Thyroid gland (tissue), 4 donors: ENCODE measurements around the gene PMS2.

ENCODE experiments used
- POLR2A ChIP-seq, 2 donors: fragments of 450-650 bp; IDR thresholded peaks; one replicate each; pipeline ENCODE4 v1.6.1; 2017; ENCODE audit warnings: antibody characterized with exemption in 2 of 2, mild to moderate bottlenecking in 2 of 2, moderate library complexity in 1 of 2
- TF ChIP-seq, protein P1 (sequence below), 6 experiments: fragments of 200-600 bp in 3 of 6; fragments of 450-650 bp in 3 of 6; sonication (generic) in 3 of 6; IDR thresholded peaks; one replicate each; pipeline ENCODE4 v1.5.1; 2016 to 2019; ENCODE audit warnings: antibody characterized with exemption in 6 of 6, mild to moderate bottlenecking in 2 of 6, inconsistent platforms in 1 of 6, moderate library complexity in 1 of 6

DNA sequence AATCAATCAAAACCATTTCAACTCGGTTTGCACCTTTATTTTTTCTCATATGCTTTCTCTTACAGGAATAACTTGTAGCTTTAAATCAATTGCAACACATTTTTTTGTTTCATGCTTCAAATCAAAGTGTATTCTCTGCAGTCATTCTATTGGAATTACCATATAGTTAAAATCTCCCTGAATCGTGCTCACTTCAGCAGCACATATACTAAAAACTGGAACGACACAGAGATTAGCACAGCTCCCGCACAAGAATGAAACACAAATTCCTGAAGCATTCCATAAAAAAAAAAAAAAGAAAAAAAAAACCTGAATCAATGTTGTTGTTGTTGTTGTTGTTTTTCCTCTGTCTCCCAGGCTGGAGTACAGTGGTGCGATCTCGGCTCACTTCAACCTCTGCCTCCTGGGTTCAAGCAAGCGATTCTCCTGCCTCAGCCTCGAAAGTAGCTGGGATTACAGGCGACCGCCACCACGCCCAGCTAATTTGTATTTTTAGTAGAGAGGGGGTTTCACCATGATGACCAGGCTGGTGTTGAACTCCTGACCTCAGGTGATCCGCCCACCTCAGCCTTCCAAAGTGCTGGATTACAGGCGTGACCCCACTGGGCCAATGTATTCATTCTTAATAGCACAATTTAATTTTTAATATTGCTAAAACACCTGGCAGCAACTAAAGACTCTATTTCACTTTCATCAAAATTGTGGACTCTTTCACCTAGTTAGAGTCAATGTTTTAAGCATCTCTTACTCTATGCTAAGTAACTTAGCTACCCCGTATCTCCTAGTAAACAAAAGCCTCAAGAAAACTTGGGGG is 48.7 kb upstream of the PMS2 start:
- no peak for TF ChIP-seq POLR2A (IDR thresholded peaks at IDR 0.05)
- TF ChIP-seq, protein P1, sequence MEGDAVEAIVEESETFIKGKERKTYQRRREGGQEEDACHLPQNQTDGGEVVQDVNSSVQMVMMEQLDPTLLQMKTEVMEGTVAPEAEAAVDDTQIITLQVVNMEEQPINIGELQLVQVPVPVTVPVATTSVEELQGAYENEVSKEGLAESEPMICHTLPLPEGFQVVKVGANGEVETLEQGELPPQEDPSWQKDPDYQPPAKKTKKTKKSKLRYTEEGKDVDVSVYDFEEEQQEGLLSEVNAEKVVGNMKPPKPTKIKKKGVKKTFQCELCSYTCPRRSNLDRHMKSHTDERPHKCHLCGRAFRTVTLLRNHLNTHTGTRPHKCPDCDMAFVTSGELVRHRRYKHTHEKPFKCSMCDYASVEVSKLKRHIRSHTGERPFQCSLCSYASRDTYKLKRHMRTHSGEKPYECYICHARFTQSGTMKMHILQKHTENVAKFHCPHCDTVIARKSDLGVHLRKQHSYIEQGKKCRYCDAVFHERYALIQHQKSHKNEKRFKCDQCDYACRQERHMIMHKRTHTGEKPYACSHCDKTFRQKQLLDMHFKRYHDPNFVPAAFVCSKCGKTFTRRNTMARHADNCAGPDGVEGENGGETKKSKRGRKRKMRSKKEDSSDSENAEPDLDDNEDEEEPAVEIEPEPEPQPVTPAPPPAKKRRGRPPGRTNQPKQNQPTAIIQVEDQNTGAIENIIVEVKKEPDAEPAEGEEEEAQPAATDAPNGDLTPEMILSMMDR (IDR thresholded peaks at IDR 0.05) = no peak
